HUES48 (cell line): ENCODE measurements around the gene RAPSN.

Source experiments
- H3K27ac ChIP-seq: one replicate; pipeline ENCODE4 v1.7.0; 2013; ENCODE audit warnings: low read depth, low read length, inconsistent platforms
- H3K27me3 ChIP-seq: 2 replicates; pipeline ENCODE4 v1.6.1; 2013; ENCODE audit warnings: mild to moderate bottlenecking, low read length; ENCODE audit not compliant: control insufficient read depth, insufficient read depth
- H3K36me3 ChIP-seq: 2 replicates; pipeline ENCODE4 v1.6.1; 2013; ENCODE audit warnings: low read length; ENCODE audit not compliant: control insufficient read depth, insufficient read depth
- H3K4me1 ChIP-seq: 2 replicates; pipeline ENCODE4 v1.6.1; 2013; ENCODE audit warnings: mild to moderate bottlenecking, low read length; ENCODE audit not compliant: control insufficient read depth, insufficient read depth
- H3K4me3 ChIP-seq: 2 replicates; pipeline ENCODE4 v1.5.1; 2013; ENCODE audit warnings: mild to moderate bottlenecking, low read depth, low read length
- H3K9ac ChIP-seq: 2 replicates; pipeline ENCODE4 v1.6.1; 2013; ENCODE audit warnings: mild to moderate bottlenecking, low read depth, low read length, moderate library complexity
- H3K9me3 ChIP-seq: 2 replicates; pipeline ENCODE4 v1.6.1; 2013; ENCODE audit warnings: low read length; ENCODE audit not compliant: control insufficient read depth, insufficient read depth

The RAPSN gene

GRCh38 chr11:47443817-47444216 lies 5.1 kb downstream of the RAPSN start:
- H3K9ac ChIP-seq = no peak overlapping the region
- no peaks in the 10 kb centered on the region for H3K27me3 ChIP-seq
- no peak overlapping the region for H3K27ac ChIP-seq
- no peaks in the 10 kb centered on the region for H3K4me1 ChIP-seq
- H3K4me3 ChIP-seq = no peak overlapping the region
- no peaks in the 10 kb centered on the region for H3K9me3 ChIP-seq
- no peaks in the 10 kb centered on the region for H3K36me3 ChIP-seq

DNA sequence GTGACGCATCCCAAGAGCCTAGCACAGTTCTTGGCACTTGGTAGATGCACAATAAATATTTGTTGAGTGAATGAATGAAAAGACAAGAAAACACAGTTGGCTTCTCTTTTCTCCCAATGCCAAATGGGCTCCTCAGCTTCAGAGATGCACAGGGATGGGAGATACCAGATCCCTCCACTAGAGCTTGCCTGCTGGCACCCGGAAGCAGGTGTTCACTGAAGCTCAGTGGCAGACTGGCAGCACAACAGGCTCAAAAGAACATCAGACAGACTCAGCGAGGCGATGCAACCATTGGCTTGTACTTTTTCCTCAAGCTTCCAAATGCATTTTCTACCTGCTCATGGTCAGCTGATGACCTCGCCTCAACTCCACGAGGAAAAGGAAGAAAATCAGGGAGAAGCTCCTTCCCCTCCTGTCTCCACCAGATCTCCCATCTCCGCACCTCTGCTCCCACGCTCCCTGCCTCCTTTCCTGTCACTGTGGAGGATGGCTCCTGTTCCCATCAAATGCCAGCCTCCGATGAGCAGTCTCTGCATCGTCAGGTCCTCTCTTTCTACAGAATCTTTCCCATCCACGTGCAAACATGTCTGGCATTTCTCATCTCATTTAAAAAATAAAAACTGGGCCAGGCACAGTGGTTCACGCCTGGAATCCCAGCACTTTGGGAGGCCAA lies 5.8 kb downstream of the RAPSN start:
- H3K9ac ChIP-seq = no peak overlapping the region
- no peaks in the 10 kb centered on the region for H3K27me3 ChIP-seq
- no peak overlapping the region for H3K4me3 ChIP-seq
- H3K27ac ChIP-seq = no peak overlapping the region
- H3K9me3 ChIP-seq = no peaks in the 10 kb centered on the region
- H3K4me1 ChIP-seq = no peaks in the 10 kb centered on the region
- no peaks in the 10 kb centered on the region for H3K36me3 ChIP-seq

- Histone ChIP-seq H3K4me1 (no peaks in the 10 kb centered on the region), H3K4me3 (no peak overlapping the region), H3K9ac (no peak overlapping the region), H3K27ac (no peak overlapping the region), H3K9me3 (no peaks in the 10 kb centered on the region), H3K36me3 (no peaks in the 10 kb centered on the region), H3K27me3 (no peaks in the 10 kb centered on the region)
Observed at GRCh38 chr11:47442514-47442913, 6.4 kb downstream of the RAPSN start.

DNA sequence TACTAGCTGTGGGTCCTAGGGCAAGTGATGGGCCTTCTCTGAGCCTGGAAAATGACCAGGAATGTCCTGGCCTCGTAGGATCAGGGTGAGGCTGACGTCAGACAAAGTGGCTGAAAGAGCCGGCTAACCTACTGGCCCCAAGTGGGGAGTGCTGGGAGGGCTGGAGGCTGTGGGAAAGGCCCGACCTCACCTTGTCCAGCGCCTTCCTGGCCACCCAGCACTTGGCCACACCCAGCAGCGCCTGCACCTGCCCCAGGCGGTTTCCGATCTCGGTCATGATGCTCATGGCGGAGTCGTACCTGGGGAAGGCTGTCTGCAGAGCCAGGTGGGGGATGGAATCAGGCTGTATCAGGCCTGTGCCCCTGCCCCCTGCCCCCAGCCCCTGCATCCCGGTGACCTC lies 7.5 kb downstream of the RAPSN start:
- H3K36me3 ChIP-seq = no peaks in the 10 kb centered on the region
- H3K9ac ChIP-seq = no peak overlapping the region
- H3K27ac ChIP-seq = no peak overlapping the region
- no peaks in the 10 kb centered on the region for H3K9me3 ChIP-seq
- no peak overlapping the region for H3K4me3 ChIP-seq
- no peaks in the 10 kb centered on the region for H3K4me1 ChIP-seq
- no peaks in the 10 kb centered on the region for H3K27me3 ChIP-seq

DNA sequence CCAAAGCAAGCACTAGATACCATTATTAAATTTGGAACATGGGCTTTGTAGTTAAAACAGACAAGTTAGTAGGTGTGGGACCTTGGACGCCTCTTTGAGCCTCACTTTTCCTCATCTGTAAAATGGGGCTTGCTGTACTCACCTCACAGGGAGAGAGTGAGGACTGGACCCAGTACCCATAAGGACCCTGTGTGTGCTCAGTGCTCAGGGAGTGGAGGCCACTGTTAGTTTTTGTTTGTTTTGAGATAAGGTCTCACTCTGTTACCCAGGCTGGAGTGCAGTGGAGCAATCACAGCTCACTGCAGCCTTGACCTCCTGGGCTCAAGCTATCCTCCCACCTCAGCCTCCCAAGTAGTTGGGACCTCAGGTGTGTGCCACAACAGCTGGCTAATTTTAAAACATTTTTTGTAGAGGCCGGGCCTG lies 8.9 kb downstream of the RAPSN start:
- Histone ChIP-seq H3K9ac (no peak overlapping the region), H3K4me3 (no peak overlapping the region), H3K9me3 (no peaks in the 10 kb centered on the region), H3K27me3 (no peaks in the 10 kb centered on the region), H3K36me3 (no peaks in the 10 kb centered on the region), H3K27ac (no peak overlapping the region), H3K4me1 (no peaks in the 10 kb centered on the region)

DNA sequence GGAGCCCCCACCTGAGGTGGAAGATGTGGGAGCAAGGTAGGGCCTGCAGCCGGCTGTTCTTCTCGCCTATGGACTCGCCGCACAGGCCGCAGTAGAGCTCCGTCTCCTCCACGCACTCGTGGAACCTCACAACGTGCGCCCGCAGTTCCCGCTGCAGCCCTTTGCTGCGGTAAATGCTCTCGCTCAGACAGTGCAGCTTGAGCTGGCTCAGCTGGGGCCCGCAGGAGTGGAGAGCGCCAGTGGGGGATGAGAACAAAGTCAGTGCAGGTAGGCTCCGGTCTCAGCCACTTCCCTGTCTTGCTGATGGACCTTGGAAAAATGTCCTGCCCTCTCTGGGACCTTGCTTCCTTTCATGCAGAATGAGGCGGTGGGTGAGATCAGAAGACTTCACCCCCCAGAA lies 10.2 kb downstream of the RAPSN start:
- Histone ChIP-seq H3K36me3 (no peaks in the 10 kb centered on the region), H3K9ac (no peak overlapping the region), H3K27me3 (no peaks in the 10 kb centered on the region), H3K9me3 (no peaks in the 10 kb centered on the region), H3K4me1 (no peaks in the 10 kb centered on the region), H3K4me3 (no peak overlapping the region), H3K27ac (no peak overlapping the region)

GRCh38 chr11:47437746-47438418 lies 11.1 kb downstream of the RAPSN start:
- Histone ChIP-seq H3K4me3 (no peak overlapping the region), H3K27ac (no peak overlapping the region), H3K9me3 (no peaks in the 10 kb centered on the region), H3K27me3 (no peaks in the 10 kb centered on the region), H3K9ac (no peak overlapping the region), H3K4me1 (no peaks in the 10 kb centered on the region), H3K36me3 (no peaks in the 10 kb centered on the region)

DNA sequence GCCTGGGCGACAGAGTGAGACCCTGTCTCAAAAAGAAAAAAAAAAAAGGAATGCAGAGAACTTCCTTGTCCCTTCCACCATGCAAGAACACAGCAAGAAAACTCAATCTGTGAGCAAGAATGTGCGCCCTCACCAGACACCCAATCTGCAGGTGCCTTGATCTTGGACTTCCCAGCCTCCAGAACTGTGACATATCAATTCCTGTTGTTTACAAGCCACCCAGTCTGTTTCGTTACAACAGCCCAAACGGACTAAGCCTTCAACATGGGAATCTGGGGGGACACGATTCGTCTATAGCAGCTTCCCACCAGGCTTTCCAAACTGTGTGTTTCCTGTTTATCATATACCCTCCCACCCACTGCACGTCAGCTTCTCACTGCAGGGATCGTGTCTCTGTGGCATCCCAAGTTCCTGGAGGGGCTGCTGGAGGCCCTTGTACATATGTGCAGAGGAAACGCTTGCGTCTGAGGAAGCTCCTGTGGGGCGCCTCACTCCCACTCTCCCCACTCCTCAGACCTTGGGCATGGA lies 11.7 kb downstream of the RAPSN start:
- Histone ChIP-seq H3K27ac (no peak overlapping the region), H3K4me1 (no peaks in the 10 kb centered on the region), H3K9me3 (no peaks in the 10 kb centered on the region), H3K9ac (no peak overlapping the region), H3K4me3 (no peak overlapping the region), H3K36me3 (no peaks in the 10 kb centered on the region), H3K27me3 (no peaks in the 10 kb centered on the region)

- H3K9me3 ChIP-seq = no peaks in the 10 kb centered on the region
- H3K4me1 ChIP-seq = no peaks in the 10 kb centered on the region
- H3K27ac ChIP-seq = no peak overlapping the region
- H3K36me3 ChIP-seq = no peaks in the 10 kb centered on the region
- H3K9ac ChIP-seq = no peak overlapping the region
- no peaks in the 10 kb centered on the region for H3K27me3 ChIP-seq
- H3K4me3 ChIP-seq = no peak overlapping the region
Observed at GRCh38 chr11:47436726-47437125, 12.2 kb downstream of the RAPSN start.

GRCh38 chr11:47435687-47436086 lies 13.2 kb downstream of the RAPSN start:
- H3K4me1 ChIP-seq = no peaks in the 10 kb centered on the region
- H3K27ac ChIP-seq = no peak overlapping the region
- no peaks in the 10 kb centered on the region for H3K36me3 ChIP-seq
- H3K4me3 ChIP-seq = no peak overlapping the region
- no peak overlapping the region for H3K9ac ChIP-seq
- H3K9me3 ChIP-seq = no peaks in the 10 kb centered on the region
- no peaks in the 10 kb centered on the region for H3K27me3 ChIP-seq

- H3K27me3 ChIP-seq = no peaks in the 10 kb centered on the region
- H3K9ac ChIP-seq = no peak overlapping the region
- no peaks in the 10 kb centered on the region for H3K9me3 ChIP-seq
- no peaks in the 10 kb centered on the region for H3K4me1 ChIP-seq
- H3K36me3 ChIP-seq = no peaks in the 10 kb centered on the region
- no peak overlapping the region for H3K4me3 ChIP-seq
- no peak overlapping the region for H3K27ac ChIP-seq
Observed at GRCh38 chr11:47434011-47434786, 14.7 kb downstream of the RAPSN start.
